ENCODE results near the gene DNAH8. TPM values are rescaled to one million over a fixed set of nuclear protein-coding genes. Genes with fewer than 3 reads are reported as not detected.
A peak's percentile ranks its signal among the peaks of the same experiment; 100 is the strongest.

DNAH8 gene
- total RNA-seq, 1 donor from 2014 or later = 0.24 TPM

GRCh38 chr6:38968702-38969149, 253.6 kb downstream of the DNAH8 start:
- H3K9me3 Mint-ChIP-seq (ENCODE audit: unreplicated experiment) = no peaks in the 10 kb centered on the region
- no peak overlapping the region for H3K27ac Mint-ChIP-seq (ENCODE audit: unreplicated experiment)
- DNase-seq (ENCODE audit: extremely low spot score, unreplicated experiment) = no peak
- H3K4me3 Mint-ChIP-seq (ENCODE audit: unreplicated experiment) = no peak overlapping the region
- H3K4me1 Mint-ChIP-seq (ENCODE audit: unreplicated experiment) = no peaks in the 10 kb centered on the region
- TF ChIP-seq CTCF (IDR thresholded peaks at IDR 0.05) = no peak
- peaks cover 67% of the 10 kb centered on the region for H3K27me3 Mint-ChIP-seq (ENCODE audit: unreplicated experiment)
- no peaks in the 10 kb centered on the region for H3K36me3 Mint-ChIP-seq (ENCODE audit: unreplicated experiment)

- H3K27me3 Mint-ChIP-seq (ENCODE audit: unreplicated experiment) = peaks cover 77% of the 10 kb centered on the region
- no peaks in the 10 kb centered on the region for H3K4me1 Mint-ChIP-seq (ENCODE audit: unreplicated experiment)
- H3K27ac Mint-ChIP-seq (ENCODE audit: unreplicated experiment) = no peak overlapping the region
- TF ChIP-seq CTCF (IDR thresholded peaks at IDR 0.05) = peak; percentile 65
- no peak for DNase-seq (ENCODE audit: extremely low spot score, unreplicated experiment)
- H3K36me3 Mint-ChIP-seq (ENCODE audit: unreplicated experiment) = no peaks in the 10 kb centered on the region
- no peak overlapping the region for H3K4me3 Mint-ChIP-seq (ENCODE audit: unreplicated experiment)
- no peaks in the 10 kb centered on the region for H3K9me3 Mint-ChIP-seq (ENCODE audit: unreplicated experiment)
These were observed 258.3 kb downstream of the DNAH8 start for GRCh38 chr6:38973178-38974057.

GRCh38 chr6:38974389-38975151, 259.5 kb downstream of the DNAH8 start:
- DNase-seq (ENCODE audit: extremely low spot score, unreplicated experiment) = no peak
- peaks cover 79% of the 10 kb centered on the region for H3K27me3 Mint-ChIP-seq (ENCODE audit: unreplicated experiment)
- no peak overlapping the region for H3K27ac Mint-ChIP-seq (ENCODE audit: unreplicated experiment)
- H3K9me3 Mint-ChIP-seq (ENCODE audit: unreplicated experiment) = no peaks in the 10 kb centered on the region
- no peaks in the 10 kb centered on the region for H3K36me3 Mint-ChIP-seq (ENCODE audit: unreplicated experiment)
- H3K4me3 Mint-ChIP-seq (ENCODE audit: unreplicated experiment) = no peak overlapping the region
- no peak for TF ChIP-seq CTCF (IDR thresholded peaks at IDR 0.05)
- no peaks in the 10 kb centered on the region for H3K4me1 Mint-ChIP-seq (ENCODE audit: unreplicated experiment)

- H3K9me3 Mint-ChIP-seq (ENCODE audit: unreplicated experiment) = no peaks in the 10 kb centered on the region
- no peak for TF ChIP-seq CTCF (IDR thresholded peaks at IDR 0.05)
- no peak for DNase-seq (ENCODE audit: extremely low spot score, unreplicated experiment)
- H3K4me1 Mint-ChIP-seq (ENCODE audit: unreplicated experiment) = no peaks in the 10 kb centered on the region
- no peaks in the 10 kb centered on the region for H3K36me3 Mint-ChIP-seq (ENCODE audit: unreplicated experiment)
- no peak overlapping the region for H3K4me3 Mint-ChIP-seq (ENCODE audit: unreplicated experiment)
- peaks cover 76% of the 10 kb centered on the region for H3K27me3 Mint-ChIP-seq (ENCODE audit: unreplicated experiment)
- no peak overlapping the region for H3K27ac Mint-ChIP-seq (ENCODE audit: unreplicated experiment)
These were observed 260.5 kb downstream of the DNAH8 start for GRCh38 chr6:38975621-38976049.

GRCh38 chr6:38976051-38976450, 260.9 kb downstream of the DNAH8 start:
- no peak overlapping the region for H3K27ac Mint-ChIP-seq (ENCODE audit: unreplicated experiment)

More at GRCh38 chr6:38976051-38976450, 260.9 kb downstream of the DNAH8 start:
- DNase-seq (ENCODE audit: extremely low spot score, unreplicated experiment) = no peak
- Mint-ChIP-seq H3K27me3 (ENCODE audit: unreplicated experiment) (peaks cover 71% of the 10 kb centered on the region), H3K4me1 (ENCODE audit: unreplicated experiment) (no peaks in the 10 kb centered on the region), H3K36me3 (ENCODE audit: unreplicated experiment) (no peaks in the 10 kb centered on the region), H3K9me3 (ENCODE audit: unreplicated experiment) (no peaks in the 10 kb centered on the region), H3K4me3 (ENCODE audit: unreplicated experiment) (no peak overlapping the region)
- no peak for TF ChIP-seq CTCF (IDR thresholded peaks at IDR 0.05)
